NCI-H1930 (cell line): ENCODE results near the gene TMC7.

ENCODE experiments used
- DNase-seq, 2 experiments: peaks; one replicate each; lab custom pipeline; 2025; lab: John Stamatoyannopoulos, UW

TMC7 gene

GRCh38 chr16:19090916-19091315 is 107.2 kb downstream of the TMC7 start:
- DNase-seq = no peak

DNA sequence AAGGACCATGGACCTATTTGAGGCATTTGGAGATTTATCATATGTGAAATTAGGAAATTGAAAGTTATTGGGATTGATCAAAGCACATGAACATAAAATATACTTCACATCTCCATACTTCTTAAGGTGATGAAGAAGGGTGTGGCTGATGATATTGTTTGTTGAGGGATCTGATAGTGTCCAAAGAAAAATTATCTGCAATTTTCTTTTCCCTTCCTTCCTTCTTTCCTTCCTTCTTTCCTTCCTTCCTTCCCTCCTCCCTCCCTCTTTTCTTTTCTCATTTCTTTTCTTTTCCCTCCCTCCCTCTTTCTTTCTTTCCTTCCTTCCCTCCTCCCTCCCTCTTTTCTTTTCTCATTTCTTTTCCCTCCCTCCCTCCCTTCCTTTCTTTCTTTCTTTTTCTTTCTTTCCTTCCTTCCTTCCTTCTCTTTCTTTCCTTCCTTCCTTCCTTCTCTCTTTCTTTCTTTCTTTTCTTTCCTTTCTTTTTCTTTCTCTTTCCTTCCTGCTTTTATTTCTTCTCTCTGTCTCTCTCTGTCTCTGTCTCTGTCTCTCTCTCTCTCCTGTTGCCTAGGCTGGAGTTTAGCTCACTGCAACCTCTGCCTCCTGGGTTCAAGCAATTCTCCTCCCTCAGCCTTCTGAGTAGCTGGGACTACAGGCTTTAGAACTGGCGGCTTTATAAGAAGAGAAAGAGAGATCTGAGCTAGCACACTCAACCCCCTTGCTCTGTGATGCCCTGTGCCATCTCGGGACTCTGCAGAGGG is 109.1 kb downstream of the TMC7 start:
- DNase-seq = no peak

GRCh38 chr16:19093631-19094541 is 110.2 kb downstream of the TMC7 start:
- no peak for DNase-seq

DNA sequence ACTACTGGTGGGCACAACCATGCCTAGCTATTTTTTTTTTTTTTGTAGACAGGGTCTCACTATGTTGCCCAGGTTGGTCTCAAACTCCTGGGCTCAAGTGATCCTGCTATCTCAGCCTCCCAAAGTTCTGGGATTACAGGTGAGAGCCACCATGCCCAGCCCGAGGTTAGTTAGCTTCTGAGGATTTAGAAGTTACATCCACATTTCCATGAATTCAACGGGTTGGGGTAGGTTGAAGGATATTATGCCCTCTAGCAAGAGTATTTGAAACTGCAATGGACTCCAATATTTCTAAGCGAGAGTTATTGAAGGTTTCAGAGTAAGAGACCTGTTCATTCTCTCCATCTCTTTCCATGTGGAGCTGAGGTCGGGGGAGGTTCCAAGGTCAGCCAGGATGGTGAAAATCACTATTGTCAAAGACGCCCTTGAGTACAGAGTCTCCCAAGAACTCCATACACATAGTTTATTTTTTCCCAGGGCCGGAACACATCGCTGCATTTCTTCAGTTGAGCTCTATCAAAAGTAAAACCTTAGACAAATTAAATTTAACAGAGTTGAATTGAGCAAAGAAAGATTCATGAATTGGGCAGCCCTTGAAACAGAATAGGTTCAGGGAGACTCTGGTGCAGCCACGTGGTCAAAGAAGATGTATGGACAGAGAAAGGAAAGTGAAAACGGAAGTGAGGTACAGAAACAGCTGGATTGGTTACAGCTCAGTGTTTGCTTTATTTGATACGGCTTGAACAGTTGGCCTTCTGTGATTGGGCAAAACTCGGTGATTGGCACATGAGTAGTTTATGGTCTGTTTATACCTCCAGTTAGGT is 111.0 kb downstream of the TMC7 start:
- DNase-seq = no peak

DNA sequence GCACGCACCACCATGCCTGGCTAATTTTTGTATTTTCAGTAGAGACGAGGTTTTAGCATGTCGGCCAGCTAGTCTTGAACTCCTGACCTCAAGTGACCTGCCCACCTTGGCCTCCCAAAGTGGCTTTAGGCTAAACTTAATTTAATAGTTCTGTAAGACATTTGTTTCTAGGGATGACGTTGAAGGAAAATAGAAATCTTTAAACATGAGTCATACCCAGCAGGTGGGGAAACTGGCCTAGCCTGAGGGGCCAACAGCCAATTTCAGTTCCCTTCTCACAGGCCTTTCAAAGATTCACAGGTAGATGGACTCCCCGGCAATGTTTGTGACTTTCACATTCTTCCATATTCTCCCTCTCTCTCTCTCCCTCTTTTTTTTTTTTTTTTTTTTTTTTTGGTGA is 111.9 kb downstream of the TMC7 start:
- no peak for DNase-seq

DNA sequence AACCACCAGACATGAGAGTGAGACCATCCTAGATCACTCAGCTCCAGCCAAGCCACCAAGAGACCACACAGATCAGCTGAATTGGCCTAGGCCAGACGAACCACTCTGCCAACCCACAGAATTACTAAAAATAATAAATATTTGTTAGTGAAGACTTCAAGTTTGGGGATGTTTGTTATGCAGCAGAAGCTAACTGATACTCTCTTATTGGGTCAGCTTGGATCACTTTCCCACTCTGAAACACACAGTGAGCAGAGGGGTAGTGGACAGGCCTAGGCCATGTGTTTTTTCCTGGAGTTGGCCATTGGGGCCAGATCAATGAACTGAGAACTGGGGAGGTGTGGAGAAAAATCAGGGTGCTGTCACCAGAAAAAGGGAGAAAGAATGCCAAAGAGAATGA is 114.4 kb downstream of the TMC7 start:
- DNase-seq = no peak

DNA sequence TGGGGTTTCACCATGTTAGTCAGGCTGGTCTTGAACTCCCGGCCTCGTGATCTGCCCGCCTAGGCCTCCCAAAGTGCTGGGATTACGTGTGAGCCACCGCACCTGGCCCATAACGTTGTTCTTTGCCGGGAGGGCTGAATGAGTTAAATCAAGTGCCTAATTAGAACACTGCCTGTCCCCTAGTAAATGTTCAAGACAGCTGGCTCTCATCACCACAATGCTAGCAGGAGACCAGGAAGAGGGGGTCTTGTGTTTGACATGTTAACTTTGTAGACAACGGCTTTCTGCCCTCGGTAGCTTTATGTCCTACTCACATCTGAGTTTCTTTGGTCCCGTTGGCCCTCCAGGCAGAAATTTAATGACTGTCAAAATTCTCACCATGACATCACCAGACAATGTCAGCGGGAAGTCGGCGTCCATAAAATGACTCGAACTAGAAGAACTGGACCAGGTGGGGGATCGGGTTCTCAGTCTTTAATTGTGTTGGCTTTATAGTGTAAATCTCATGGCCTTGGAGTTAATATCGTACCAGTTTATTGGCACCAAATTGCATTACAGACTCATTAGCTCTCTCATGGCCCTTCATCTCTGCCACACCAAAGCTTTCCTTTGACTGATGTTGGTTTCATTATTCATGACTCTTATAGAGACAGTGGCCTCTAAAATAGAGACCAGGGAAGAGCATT is 118.6 kb downstream of the TMC7 start:
- no peak for DNase-seq

GRCh38 chr16:19104607-19105006 is 120.9 kb downstream of the TMC7 start:
- DNase-seq = no peak

- no peak for DNase-seq
These were observed 121.4 kb downstream of the TMC7 start for GRCh38 chr16:19105131-19105530.

GRCh38 chr16:19105891-19106624 is 122.3 kb downstream of the TMC7 start:
- no peak for DNase-seq

- no peak for DNase-seq
These were observed 122.9 kb downstream of the TMC7 start for GRCh38 chr16:19106625-19107020.

GRCh38 chr16:19108409-19109287 is 124.9 kb downstream of the TMC7 start:
- no peak for DNase-seq

GRCh38 chr16:19109288-19109664 is 125.5 kb downstream of the TMC7 start:
- DNase-seq = no peak

DNA sequence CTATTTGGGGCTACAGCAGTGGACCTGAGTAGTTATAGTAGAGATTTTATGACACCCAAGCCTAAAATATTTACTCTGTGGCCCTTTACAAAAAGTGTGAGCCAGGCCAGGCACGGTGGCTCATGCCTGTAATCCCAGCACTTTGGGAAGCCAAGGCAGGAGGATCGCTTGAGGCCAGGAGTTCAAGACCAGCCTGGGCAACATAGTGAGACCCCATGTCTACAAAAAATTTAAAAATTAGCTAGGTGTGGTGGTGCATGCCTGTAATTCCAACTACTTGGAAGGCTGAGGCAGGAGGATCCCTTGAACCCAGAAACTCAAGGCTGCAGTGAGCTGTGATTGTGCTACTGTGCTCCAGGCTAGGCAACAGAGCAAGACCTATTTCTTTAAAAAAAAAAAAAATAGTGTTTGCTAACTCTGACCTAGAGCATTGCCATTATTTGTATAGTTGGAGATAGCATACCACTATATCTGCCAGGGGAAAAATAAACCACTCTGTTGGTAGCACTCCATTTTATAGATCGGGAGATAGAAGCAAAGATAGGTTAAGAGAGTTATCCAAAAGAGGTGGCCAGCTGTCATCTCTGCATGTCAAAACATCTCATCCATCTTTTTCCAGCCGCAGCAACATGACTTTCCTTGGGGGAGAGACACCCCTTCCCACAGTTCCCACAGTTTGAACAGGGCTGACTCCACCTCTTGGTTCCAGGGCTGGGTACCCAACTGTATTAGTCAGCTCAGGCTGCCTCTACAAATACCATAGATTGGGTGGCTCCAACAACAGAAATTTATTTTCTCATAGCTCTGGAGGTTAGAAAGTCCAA is 127.0 kb downstream of the TMC7 start:
- no peak for DNase-seq

- DNase-seq = no peak
These were observed 128.3 kb downstream of the TMC7 start for GRCh38 chr16:19112099-19112407.
